ENCODE results near the gene CYP27B1. TPM values are rescaled to one million over a fixed set of nuclear protein-coding genes. Genes with fewer than 3 reads are reported as not detected.

Gene CYP27B1
- total and polyA plus RNA-seq, 4 donors = 0.72 to 1.9 (median 1.4) TPM; not detected in 1

GRCh38 chr12:57744777-57745484, 21.9 kb downstream of the CYP27B1 start, which contains the start of gene TSPAN31:
Gene TSPAN31, plus strand, starts transcription at chr12:57745039. Its CDS starts 116 bp downstream, at chr12:57745155.
- 0% methylated on average over 20 of the region's 29 CpGs for WGBS (ENCODE audit: insufficient coverage)
- H3K9me3 ChIP-seq (ENCODE audit: control insufficient read depth, insufficient read depth, low read length) = no peaks in the 10 kb centered on the region

GRCh38 chr12:57744194-57744776, 22.6 kb downstream of the CYP27B1 start:
- DNase-seq (ENCODE audit: low read depth in 4 of 6, low spot score in 6 of 6) = no peak
- 8% methylated on average over 15 of the region's 21 CpGs for WGBS (ENCODE audit: insufficient coverage)

More at GRCh38 chr12:57744777-57745484, 21.9 kb downstream of the CYP27B1 start, which contains the start of gene TSPAN31:
- peaks cover 22% of the 10 kb centered on the region for H3K4me1 ChIP-seq (ENCODE audit: control insufficient read depth, insufficient read depth, low read length)
- peak within 1 kb of the TSS; percentile 98 for H3K4me3 ChIP-seq (ENCODE audit: low read depth, low read length)
- peaks cover 17% of the 10 kb centered on the region for H3K27me3 ChIP-seq (ENCODE audit: control insufficient read depth, insufficient read depth, low read length)
- H3K36me3 ChIP-seq (ENCODE audit: control insufficient read depth, insufficient read depth, low read length) = peaks cover 33% of the 10 kb centered on the region
- H3K27ac ChIP-seq (ENCODE audit: low read depth, low read length) = peak within 1 kb of the TSS; percentile 99
- DNase-seq (ENCODE audit: low read depth in 4 of 6, low spot score in 6 of 6) = peak; percentile 94 to 100 (median 98)

DNA sequence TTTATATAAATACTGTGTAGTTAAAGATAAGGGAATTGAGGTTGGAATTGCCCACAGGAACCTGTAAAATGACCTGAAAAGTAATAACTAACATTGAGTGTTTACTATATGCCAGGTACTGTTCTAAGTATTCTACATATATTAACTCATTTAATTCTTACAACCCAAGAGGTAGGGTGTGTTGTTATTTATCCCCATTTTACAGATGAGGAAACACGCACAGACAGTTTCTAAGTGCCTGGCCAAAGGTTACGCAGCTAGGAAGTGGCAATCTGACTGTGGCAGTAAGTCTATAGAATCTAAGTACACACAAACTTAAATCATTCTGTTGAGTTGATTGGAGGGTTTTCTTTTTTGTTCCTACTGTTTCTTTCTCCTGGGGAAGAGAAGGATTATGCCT, 23.1 kb downstream of the CYP27B1 start:
- Histone ChIP-seq H3K36me3 (ENCODE audit: control insufficient read depth, insufficient read depth, low read length) (peaks cover 22% of the 10 kb centered on the region), H3K4me1 (ENCODE audit: control insufficient read depth, insufficient read depth, low read length) (peaks cover 34% of the 10 kb centered on the region), H3K27ac (ENCODE audit: low read depth, low read length) (no peak overlapping the region), H3K9me3 (ENCODE audit: control insufficient read depth, insufficient read depth, low read length) (no peaks in the 10 kb centered on the region), H3K27me3 (ENCODE audit: control insufficient read depth, insufficient read depth, low read length) (peaks cover 29% of the 10 kb centered on the region), H3K4me3 (ENCODE audit: low read depth, low read length) (no peak overlapping the region)
- no peak for DNase-seq (ENCODE audit: low read depth in 4 of 6, low spot score in 6 of 6)
- no CpG with 5 or more reads among the region's 2 CpGs for WGBS (ENCODE audit: insufficient coverage)

More at GRCh38 chr12:57744194-57744776, 22.6 kb downstream of the CYP27B1 start:
- peak overlapping the region; percentile 99 for H3K27ac ChIP-seq (ENCODE audit: low read depth, low read length)
- peaks cover 27% of the 10 kb centered on the region for H3K36me3 ChIP-seq (ENCODE audit: control insufficient read depth, insufficient read depth, low read length)
- H3K27me3 ChIP-seq (ENCODE audit: control insufficient read depth, insufficient read depth, low read length) = peaks cover 24% of the 10 kb centered on the region
- peak overlapping the region; percentile 98 for H3K4me3 ChIP-seq (ENCODE audit: low read depth, low read length)
- H3K4me1 ChIP-seq (ENCODE audit: control insufficient read depth, insufficient read depth, low read length) = peaks cover 28% of the 10 kb centered on the region
- H3K9me3 ChIP-seq (ENCODE audit: control insufficient read depth, insufficient read depth, low read length) = no peaks in the 10 kb centered on the region

- WGBS (ENCODE audit: insufficient coverage) = 59% methylated on average over 13 of the region's 14 CpGs
- H3K4me3 ChIP-seq (ENCODE audit: low read depth, low read length) = no peak overlapping the region
- no peaks in the 10 kb centered on the region for H3K9me3 ChIP-seq (ENCODE audit: control insufficient read depth, insufficient read depth, low read length)
- peaks cover 42% of the 10 kb centered on the region for H3K4me1 ChIP-seq (ENCODE audit: control insufficient read depth, insufficient read depth, low read length)
- DNase-seq (ENCODE audit: low read depth in 4 of 6, low spot score in 6 of 6) = no peak
- peaks cover 9% of the 10 kb centered on the region for H3K36me3 ChIP-seq (ENCODE audit: control insufficient read depth, insufficient read depth, low read length)
- peaks cover 41% of the 10 kb centered on the region for H3K27me3 ChIP-seq (ENCODE audit: control insufficient read depth, insufficient read depth, low read length)
- no peak overlapping the region for H3K27ac ChIP-seq (ENCODE audit: low read depth, low read length)
Observed at GRCh38 chr12:57741844-57742738, 24.8 kb downstream of the CYP27B1 start.

- no peak overlapping the region for H3K27ac ChIP-seq (ENCODE audit: low read depth, low read length)
- no peaks in the 10 kb centered on the region for H3K9me3 ChIP-seq (ENCODE audit: control insufficient read depth, insufficient read depth, low read length)
- peaks cover 48% of the 10 kb centered on the region for H3K27me3 ChIP-seq (ENCODE audit: control insufficient read depth, insufficient read depth, low read length)
- H3K36me3 ChIP-seq (ENCODE audit: control insufficient read depth, insufficient read depth, low read length) = peaks cover 5% of the 10 kb centered on the region
- H3K4me3 ChIP-seq (ENCODE audit: low read depth, low read length) = no peak overlapping the region
- no peak for DNase-seq (ENCODE audit: low read depth in 4 of 6, low spot score in 6 of 6)
- no CpG with 5 or more reads among the region's 1 CpG for WGBS (ENCODE audit: insufficient coverage)
- peaks cover 49% of the 10 kb centered on the region for H3K4me1 ChIP-seq (ENCODE audit: control insufficient read depth, insufficient read depth, low read length)
Observed at GRCh38 chr12:57741413-57741789, 25.5 kb downstream of the CYP27B1 start.

DNA sequence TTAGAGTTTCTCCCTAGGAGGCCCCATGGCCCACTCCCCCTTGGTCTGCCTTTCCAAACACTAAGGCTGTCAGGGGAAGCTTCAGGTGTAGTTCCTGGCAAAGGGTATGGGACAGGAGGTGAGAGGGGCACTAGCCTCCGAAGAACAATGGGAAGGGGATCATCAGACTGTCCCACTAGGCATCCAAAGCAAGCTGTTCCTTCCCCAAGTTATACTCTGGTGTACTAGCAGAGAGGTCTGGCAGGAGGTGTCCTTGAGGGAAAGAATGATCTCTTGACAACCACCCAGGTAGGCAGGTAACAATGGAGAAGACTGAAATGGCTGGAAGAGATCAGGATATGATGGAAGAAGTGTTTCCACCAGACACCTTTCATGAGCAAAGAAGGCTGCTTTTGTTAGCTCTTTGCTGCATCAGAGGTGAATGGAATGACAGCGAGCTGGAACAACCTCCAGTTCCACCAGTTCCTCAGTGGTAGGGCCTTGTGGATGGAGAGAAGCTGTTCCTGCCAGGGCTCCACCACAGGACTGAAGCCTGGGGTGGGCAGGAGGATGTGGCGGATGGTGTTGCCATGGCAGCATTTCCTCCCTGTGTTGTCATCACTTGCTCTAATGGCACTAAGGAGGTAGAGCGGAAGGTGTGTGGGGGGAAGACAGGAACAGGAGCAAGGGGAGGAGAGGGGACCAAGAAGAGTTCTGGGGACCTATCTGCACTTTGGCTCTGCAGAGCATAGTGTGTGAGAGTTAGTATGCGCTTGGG, 26.0 kb downstream of the CYP27B1 start:
- Histone ChIP-seq H3K27me3 (ENCODE audit: control insufficient read depth, insufficient read depth, low read length) (peaks cover 53% of the 10 kb centered on the region), H3K36me3 (ENCODE audit: control insufficient read depth, insufficient read depth, low read length) (peaks cover 5% of the 10 kb centered on the region), H3K4me3 (ENCODE audit: low read depth, low read length) (no peak overlapping the region), H3K4me1 (ENCODE audit: control insufficient read depth, insufficient read depth, low read length) (peaks cover 54% of the 10 kb centered on the region), H3K9me3 (ENCODE audit: control insufficient read depth, insufficient read depth, low read length) (no peaks in the 10 kb centered on the region), H3K27ac (ENCODE audit: low read depth, low read length) (no peak overlapping the region)
- DNase-seq (ENCODE audit: low read depth in 4 of 6, low spot score in 6 of 6) = peak in 1 of 6 donors; percentile 69
- WGBS (ENCODE audit: insufficient coverage) = 62% methylated on average over 4 of the region's 5 CpGs

DNA sequence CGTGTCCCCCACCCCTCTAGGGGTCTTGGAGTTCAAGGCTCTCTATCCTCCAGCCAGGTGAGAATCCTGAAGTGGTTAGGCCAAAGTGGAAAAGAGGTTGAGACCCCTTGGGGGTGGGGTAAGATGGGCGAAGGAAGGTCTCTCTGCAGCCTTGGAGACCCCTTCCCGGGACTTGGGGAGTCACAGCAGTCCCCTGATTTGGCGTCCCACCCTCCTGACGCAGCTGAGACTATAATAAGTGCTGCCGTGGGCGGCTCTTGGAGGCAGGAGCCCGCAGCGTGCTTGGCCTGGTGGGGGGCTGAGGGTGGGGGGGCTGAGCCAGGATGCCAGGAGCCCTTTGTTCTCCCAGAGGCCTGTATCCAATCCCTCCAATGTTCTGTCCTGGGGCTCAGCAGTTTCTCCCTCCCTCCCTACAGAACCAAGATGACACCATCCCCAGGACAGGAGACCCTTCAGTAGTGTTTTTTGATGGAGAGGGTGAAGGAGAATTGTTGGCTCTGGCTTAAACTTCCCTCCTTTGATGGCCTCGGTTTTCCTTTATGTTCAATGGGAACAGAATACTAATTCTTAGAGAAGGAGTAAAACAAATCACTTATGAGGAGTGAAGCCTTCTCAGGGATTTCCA, 26.9 kb downstream of the CYP27B1 start:
- peaks cover 54% of the 10 kb centered on the region for H3K4me1 ChIP-seq (ENCODE audit: control insufficient read depth, insufficient read depth, low read length)
- no peaks in the 10 kb centered on the region for H3K9me3 ChIP-seq (ENCODE audit: control insufficient read depth, insufficient read depth, low read length)
- no peak overlapping the region for H3K27ac ChIP-seq (ENCODE audit: low read depth, low read length)
- no peak overlapping the region for H3K4me3 ChIP-seq (ENCODE audit: low read depth, low read length)
- peaks cover 61% of the 10 kb centered on the region for H3K27me3 ChIP-seq (ENCODE audit: control insufficient read depth, insufficient read depth, low read length)
- no peak for DNase-seq (ENCODE audit: low read depth in 4 of 6, low spot score in 6 of 6)
- WGBS (ENCODE audit: insufficient coverage) = 28% methylated on average over 2 of the region's 10 CpGs
- H3K36me3 ChIP-seq (ENCODE audit: control insufficient read depth, insufficient read depth, low read length) = peaks cover 5% of the 10 kb centered on the region

GRCh38 chr12:57739387-57739786, 27.5 kb downstream of the CYP27B1 start:
- Histone ChIP-seq H3K36me3 (ENCODE audit: control insufficient read depth, insufficient read depth, low read length) (peaks cover 7% of the 10 kb centered on the region), H3K27ac (ENCODE audit: low read depth, low read length) (no peak overlapping the region), H3K4me3 (ENCODE audit: low read depth, low read length) (peak overlapping the region; percentile 48), H3K9me3 (ENCODE audit: control insufficient read depth, insufficient read depth, low read length) (no peaks in the 10 kb centered on the region), H3K27me3 (ENCODE audit: control insufficient read depth, insufficient read depth, low read length) (peaks cover 67% of the 10 kb centered on the region), H3K4me1 (ENCODE audit: control insufficient read depth, insufficient read depth, low read length) (peaks cover 51% of the 10 kb centered on the region)
- DNase-seq (ENCODE audit: low read depth in 4 of 6, low spot score in 6 of 6) = peak in 1 of 6 donors; percentile 42
- WGBS (ENCODE audit: insufficient coverage) = 6% methylated on average over 3 of the region's 7 CpGs
